ENCODE results near the gene LACTBL1.

LACTBL1 gene

GRCh38 chr1:22913421-22914141 is 59.1 kb downstream of the LACTBL1 start:
- no peak for DNase-seq (ENCODE audit: low spot score)

GRCh38 chr1:22912311-22912710 is 60.4 kb downstream of the LACTBL1 start:
- no peak for DNase-seq (ENCODE audit: low spot score)

- DNase-seq (ENCODE audit: low spot score) = no peak
These were observed 61.5 kb downstream of the LACTBL1 start for GRCh38 chr1:22910986-22911651.

- DNase-seq (ENCODE audit: low spot score) = no peak
These were observed 62.4 kb downstream of the LACTBL1 start for GRCh38 chr1:22910286-22910685.

DNA sequence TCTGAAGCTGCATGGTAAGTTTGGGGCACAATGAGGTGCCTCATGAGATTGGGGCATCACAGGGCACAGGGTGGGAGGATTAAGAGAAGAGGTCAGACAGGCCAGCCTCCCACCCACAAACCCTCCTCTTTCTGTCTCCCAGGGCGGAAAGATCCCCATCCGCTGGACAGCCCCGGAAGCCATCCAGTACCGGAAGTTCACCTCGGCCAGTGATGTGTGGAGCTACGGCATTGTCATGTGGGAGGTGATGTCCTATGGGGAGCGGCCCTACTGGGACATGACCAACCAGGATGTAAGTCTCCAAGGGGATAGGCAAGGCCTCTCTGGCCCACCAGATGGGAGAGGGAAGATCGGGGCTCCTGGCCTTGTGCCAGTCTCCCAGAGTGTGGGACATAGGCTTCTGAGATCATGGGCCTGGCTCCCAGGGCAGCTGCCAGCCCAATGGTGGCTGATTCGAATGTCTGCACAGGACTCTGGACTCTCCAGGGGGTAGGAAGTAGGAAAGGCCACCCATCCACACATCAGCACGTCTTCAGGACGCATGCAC is 63.7 kb downstream of the LACTBL1 start:
- DNase-seq (ENCODE audit: low spot score) = no peak

GRCh38 chr1:22907528-22907927 is 65.1 kb downstream of the LACTBL1 start:
- no peak for DNase-seq (ENCODE audit: low spot score)

- DNase-seq (ENCODE audit: low spot score) = no peak
These were observed 65.7 kb downstream of the LACTBL1 start for GRCh38 chr1:22906968-22907367.

DNA sequence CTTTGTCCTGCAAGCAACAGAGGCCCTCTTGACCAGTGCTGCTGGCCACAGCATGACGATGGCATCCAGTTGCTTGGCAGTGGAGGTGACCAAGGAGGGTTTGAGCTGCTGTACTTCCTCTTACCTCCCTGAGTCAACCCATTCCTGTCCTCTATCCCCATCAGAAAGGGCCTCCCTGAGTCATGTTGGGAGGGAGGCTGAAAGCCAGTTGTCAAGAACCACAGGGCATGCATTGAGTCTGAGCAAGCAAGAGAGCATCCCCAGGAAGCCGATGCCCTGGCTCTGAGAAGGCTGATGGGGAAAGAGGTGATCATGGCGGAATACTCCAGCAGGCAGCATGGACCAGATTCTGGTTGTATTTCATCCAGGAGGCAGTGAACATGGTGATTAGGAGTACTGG is 69.6 kb downstream of the LACTBL1 start:
- no peak for DNase-seq (ENCODE audit: low spot score)
